GM19468 (cell line): Measurements from ENCODE around the gene ACO2.
"Not testable (repeated sequence)": the region's sequence is repeated elsewhere in the genome, so short reads cannot be mapped to it uniquely, and the experiment has no call there.

Experiments
- ATAC-seq: cut with Tn5 transposase; IDR thresholded peaks from one replicate; pipeline ENCODE4 v1.9.1; 2021; ENCODE audit warnings: mild to moderate bottlenecking, moderate library complexity, moderate number of reproducible peaks; ENCODE audit not compliant: unreplicated experiment; ENCODE audit errors: extremely low read depth

The ACO2 gene

GRCh38 chr22:41447435-41448188, 21.3 kb upstream of the ACO2 start:
- no peak for ATAC-seq

DNA sequence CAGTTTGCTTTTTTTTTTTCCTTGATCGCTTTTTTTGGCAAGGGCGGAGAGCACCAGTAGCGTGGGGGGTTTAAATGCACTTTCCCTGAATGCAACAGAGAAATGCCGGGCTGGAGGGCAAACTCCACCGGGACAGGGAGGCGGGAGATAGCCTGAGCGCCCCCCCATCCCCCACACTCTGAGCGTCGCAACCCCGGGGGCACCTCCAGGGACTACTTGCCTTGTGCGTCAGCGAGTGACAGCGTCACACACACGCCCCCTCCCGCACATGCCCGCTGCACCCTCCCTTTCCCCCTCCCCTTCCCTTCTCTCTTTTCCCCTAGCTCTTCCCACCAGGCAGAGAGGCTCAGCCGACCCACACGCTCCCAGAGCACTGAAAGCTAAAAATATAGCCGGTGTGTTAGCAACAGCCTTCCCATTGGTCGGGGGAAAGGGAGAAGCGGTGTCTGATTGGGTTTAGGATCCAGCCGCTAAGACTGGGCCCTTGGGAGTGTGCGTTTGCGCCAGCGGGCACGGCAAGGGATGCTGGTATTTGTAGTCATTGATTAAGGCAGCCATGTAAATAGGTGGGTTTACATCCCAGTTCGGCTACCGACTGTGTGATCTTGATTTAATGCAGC, 20.6 kb upstream of the ACO2 start:
- ATAC-seq: no peak

DNA sequence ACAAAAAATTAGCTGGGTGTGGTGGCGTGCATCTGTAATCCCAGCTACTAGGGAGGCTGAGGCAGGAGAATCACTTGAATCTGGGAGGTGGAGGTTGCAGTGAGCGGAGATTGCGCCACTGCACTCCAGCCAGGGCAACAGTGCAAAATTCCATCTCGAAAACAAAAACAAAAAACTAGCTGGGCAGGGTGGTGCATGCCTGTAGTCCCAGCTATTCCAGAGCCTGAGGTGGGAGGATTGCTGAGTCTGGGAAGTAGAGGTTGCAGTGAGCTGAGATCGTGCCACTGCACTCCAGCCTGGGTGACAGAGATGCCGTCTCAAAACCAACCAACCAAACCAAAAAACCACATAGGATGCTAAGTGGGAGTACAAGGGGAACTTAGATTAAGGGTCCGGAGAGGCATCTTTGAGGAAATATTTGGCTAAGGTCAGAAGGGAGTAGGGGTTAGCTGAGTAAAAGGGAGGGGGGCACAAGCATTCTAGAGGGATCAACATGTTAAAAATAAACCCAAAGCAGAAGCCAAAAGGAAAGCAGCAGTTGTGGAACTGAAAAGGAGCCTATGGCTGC, 10.7 kb upstream of the ACO2 start:
- ATAC-seq: no peak

GRCh38 chr22:41459431-41459830, 9.5 kb upstream of the ACO2 start:
- ATAC-seq: no peak

- not testable (repeated sequence) for ATAC-seq
These were observed 8.8 kb upstream of the ACO2 start for GRCh38 chr22:41460071-41460470.

GRCh38 chr22:41461901-41462300, 7.0 kb upstream of the ACO2 start:
- no peak for ATAC-seq

DNA sequence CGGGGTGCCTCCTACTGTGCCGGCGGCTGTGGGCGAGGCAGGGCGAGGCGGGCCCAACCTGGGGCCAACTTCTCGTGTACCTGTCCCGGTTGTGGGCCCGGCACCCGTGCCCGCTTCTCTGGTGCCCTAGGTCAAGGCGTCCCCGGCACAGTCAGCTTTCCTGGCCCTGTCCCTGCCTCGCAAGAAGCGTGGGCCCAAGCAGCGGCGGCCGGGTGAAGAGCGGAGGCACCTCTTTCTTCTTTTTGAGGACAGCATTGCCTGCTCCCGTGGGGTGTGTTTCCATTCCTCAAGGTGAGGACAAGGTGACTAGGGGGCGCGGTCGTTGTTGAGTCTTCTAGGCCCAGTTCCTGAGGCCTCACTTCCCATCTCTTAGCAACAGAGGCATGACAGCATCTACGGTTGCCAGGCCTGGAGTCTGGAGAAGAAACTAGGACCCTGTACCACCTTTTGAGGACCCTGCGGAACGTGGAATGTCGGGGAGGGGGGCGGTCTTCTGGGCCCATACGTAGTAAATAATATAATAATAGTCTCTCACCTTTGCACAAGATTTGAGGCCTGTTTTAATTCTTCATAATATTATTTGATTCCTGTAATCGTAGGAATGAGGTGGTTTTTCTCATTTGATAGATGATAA, 418 bp downstream of the ACO2 start:
- ATAC-seq: no peak

GRCh38 chr22:41470886-41471285, 2.0 kb downstream of the ACO2 start:
- no peak for ATAC-seq

GRCh38 chr22:41471568-41471967, 2.7 kb downstream of the ACO2 start:
- ATAC-seq: no peak

DNA sequence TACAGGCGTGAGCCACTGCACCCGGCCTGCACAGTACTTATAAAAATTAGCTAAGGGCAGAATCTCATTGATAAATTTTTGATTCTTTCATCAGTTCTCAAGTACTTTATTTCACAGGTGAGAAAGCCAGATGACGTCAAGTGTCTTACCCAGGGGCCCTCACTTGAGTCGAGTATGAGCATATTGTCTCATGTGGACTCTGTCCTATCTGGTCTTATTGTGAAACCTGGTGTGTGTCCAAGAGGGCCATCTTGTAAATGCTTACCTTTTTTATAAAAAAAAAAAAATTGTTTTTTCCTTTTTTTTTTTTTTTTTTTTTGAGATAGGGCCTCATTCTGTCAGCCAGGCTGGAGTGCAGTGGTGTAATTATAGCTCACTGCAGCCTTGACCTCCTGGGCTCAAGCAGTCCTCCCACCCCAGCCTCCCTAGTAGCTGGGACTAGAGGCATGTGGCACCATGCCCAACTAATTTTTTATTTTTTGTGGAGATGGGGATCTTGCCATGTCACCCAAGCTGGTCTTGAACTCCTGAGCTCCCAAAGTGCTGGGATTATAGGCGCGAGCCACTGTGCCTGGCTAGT, 6.0 kb downstream of the ACO2 start:
- ATAC-seq: no peak

- no peak for ATAC-seq
These were observed 9.6 kb downstream of the ACO2 start for GRCh38 chr22:41478473-41478872.

GRCh38 chr22:41478891-41479521, 10.1 kb downstream of the ACO2 start:
- ATAC-seq: no peak

GRCh38 chr22:41479671-41480396, 10.9 kb downstream of the ACO2 start:
- ATAC-seq: no peak

- no peak for ATAC-seq
These were observed 11.4 kb downstream of the ACO2 start for GRCh38 chr22:41480397-41480735.

GRCh38 chr22:41481131-41481830, 12.4 kb downstream of the ACO2 start:
- ATAC-seq: no peak

DNA sequence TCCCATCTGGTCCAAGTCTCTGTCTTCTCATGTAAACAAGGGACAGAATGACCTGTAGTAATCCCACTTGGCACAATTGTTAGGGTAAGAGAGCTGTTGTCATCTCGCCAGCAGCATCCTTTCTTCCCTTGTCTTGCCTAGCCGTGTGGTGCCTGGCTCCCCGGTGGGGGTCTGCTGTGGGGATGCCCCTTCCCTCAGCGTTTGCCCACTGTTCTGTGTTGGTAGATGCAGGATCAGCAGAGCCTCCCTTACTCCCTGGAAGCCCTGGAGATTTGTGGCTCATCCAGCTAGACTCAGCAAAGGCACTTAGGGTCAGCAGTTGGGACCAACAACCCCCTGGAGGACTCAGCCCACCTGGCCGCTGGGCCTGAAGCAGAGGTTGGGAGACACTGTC, 13.0 kb downstream of the ACO2 start:
- no peak for ATAC-seq

DNA sequence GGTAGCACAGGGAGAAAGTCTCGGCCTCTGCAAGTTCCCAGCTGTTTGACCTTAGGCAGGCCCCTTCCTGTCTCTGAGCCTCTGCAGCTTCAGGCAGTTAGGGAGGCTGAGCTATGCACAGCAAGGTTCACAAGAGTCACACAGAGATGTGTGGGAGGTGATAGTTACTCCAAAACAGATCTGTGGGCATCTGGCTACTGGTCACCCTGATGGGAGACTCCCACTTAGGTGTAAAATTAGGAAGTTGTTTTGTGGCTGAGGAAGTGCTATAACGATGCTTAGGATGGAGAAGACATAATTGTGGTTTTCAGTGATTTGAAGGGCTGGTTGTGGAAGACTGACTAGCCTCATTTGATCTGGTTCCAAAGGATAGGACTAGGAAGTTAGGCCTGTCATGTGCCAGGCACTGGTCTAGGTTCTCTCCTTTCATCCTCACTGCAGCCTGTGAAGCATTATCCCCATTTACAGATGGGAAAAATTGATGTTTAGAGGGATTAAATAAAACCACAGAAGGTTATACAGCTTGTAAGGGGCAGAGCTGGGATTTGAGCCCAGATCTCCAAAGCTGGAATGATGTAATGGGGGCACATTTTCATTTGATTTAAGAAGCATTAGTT, 13.5 kb downstream of the ACO2 start:
- no peak for ATAC-seq

GRCh38 chr22:41485033-41485432, 16.1 kb downstream of the ACO2 start:
- no peak for ATAC-seq
